GM12865 (cell line): ENCODE results near the gene BCAS1.

Source experiments
- DNase-seq: peaks from one replicate; pipeline ENCODE4 v3.0.0; 2010; ENCODE audit warnings: low read depth
- H3K4me3 ChIP-seq: 2 replicates; pipeline ENCODE4 v1.5.1; 2011; ENCODE audit warnings: mild to moderate bottlenecking, low read depth, low read length, control low read depth
- TF ChIP-seq, protein P1 (sequence below): IDR thresholded peaks from 2 replicates; pipeline ENCODE4 v1.5.1; 2011; ENCODE audit warnings: low read length, control low read depth, low read depth, inconsistent platforms; ENCODE audit not compliant: insufficient read depth; ENCODE audit errors: missing control alignments

Gene BCAS1

DNA sequence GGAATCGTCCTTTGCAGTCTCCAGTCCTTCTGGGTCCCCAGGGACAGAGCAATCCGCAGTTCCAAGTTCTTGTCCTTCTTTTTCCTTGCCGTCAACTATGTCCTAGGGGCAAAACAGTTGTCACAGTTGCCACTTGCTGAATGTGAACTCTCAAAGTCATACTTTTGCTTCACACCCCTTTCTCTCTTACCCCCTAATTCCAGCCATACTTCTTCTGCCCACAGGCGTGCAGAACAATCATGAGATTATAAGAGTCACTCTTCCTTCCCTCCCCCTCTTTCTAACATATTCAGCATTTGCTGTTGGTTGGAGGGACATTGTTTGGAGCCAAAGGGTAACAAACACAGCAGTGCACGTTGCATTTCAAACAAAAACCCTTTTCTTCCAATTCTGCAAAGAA lies 74.4 kb downstream of the BCAS1 start:
- TF ChIP-seq, protein P1, sequence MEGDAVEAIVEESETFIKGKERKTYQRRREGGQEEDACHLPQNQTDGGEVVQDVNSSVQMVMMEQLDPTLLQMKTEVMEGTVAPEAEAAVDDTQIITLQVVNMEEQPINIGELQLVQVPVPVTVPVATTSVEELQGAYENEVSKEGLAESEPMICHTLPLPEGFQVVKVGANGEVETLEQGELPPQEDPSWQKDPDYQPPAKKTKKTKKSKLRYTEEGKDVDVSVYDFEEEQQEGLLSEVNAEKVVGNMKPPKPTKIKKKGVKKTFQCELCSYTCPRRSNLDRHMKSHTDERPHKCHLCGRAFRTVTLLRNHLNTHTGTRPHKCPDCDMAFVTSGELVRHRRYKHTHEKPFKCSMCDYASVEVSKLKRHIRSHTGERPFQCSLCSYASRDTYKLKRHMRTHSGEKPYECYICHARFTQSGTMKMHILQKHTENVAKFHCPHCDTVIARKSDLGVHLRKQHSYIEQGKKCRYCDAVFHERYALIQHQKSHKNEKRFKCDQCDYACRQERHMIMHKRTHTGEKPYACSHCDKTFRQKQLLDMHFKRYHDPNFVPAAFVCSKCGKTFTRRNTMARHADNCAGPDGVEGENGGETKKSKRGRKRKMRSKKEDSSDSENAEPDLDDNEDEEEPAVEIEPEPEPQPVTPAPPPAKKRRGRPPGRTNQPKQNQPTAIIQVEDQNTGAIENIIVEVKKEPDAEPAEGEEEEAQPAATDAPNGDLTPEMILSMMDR: no peak
- no peak for DNase-seq
- no peak overlapping the region for H3K4me3 ChIP-seq

DNA sequence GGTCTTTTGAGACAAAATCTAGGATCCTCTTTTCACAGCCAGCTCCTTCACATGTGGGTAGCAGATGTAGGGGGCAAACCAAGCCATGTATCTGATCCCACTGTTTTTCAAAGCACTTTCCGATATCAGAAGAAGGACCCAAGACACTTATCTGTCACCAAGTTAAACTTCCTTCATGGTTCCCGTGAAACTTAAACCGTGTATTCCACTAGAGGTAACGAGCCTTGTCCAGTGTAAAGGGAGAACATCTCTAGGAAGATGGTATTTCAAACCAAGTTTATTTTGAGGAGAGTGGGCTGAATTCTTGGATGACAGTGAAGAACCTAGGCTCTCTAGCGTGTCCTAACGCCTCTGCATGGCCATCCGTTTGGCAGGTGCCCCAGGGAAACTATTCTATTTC lies 76.3 kb downstream of the BCAS1 start:
- TF ChIP-seq, protein P1: no peak
- no peak for DNase-seq
- no peak overlapping the region for H3K4me3 ChIP-seq

DNA sequence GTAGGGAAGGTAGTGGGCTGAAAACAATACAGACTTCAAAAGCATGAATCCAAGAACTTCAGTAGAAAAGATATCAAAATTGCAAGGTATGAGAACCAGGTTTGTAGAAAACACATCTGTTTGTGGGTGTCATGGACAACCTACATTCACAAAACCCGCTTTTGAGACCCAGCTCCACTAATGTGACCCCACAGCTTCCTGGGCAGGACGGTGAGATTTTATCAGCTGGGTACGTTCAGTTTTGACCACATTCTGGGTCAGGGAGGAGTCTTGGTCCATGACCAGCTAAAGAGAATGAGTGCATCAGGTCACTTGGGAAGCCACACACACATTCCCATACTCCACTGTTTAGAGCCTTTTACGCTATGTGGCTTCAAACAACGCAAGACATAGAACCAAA lies 77.1 kb downstream of the BCAS1 start:
- TF ChIP-seq, protein P1: no peak
- no peak for DNase-seq
- H3K4me3 ChIP-seq: no peak overlapping the region

DNA sequence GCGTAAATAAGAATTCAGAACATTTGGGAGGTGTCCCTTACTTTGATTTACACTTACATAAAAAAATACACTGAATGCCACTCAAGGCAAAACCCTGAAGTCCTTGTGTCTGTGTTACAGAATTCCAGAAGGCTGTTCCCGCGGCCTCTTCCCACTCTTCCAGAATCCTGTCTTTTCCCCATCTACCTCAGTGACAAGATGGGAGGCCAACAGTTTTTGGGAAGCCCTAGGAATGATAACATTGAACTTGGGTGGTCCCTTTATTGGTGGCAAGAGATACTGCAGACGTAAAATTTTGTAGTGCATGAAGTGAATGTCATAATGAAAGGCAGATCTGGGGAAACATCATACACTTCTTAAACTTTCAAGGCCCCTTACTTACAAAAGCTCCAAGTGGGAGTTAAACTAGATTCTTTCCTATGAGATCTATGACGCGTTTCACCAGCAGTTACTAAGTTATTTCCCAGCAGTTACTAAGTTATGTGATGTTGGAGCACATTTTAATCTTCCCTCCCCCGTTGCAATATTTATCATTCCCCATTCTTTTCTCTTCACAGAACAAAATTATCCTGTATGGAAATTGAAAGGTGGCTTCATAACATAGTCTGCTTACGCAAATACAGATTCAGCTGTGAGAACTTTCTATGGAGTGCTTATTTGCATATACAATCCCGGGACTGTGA lies 79.5 kb downstream of the BCAS1 start:
- TF ChIP-seq, protein P1: no peak

DNA sequence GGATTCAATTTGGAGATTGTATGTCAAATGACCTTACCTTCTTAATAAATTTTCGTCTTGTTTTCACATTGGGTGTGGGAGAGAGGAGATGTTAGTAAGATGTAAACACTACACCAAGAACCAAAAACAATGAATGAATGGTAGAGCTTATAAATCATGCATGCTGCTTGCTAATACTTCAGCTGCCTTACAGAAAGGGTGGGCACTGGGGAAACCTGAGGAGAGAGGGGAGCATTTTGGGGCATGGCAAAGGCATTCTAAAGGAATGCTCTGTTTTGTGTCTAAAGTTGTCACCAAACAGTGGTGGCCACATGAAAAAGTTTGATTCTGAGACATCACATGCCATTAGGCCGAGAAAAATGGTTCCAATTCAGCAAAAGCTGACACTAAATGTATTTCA lies 80.4 kb downstream of the BCAS1 start:
- TF ChIP-seq, protein P1: no peak

More for the DNA sequence above, 79.5 kb downstream of the BCAS1 start:
- DNase-seq: no peak
- no peak overlapping the region for H3K4me3 ChIP-seq

DNA sequence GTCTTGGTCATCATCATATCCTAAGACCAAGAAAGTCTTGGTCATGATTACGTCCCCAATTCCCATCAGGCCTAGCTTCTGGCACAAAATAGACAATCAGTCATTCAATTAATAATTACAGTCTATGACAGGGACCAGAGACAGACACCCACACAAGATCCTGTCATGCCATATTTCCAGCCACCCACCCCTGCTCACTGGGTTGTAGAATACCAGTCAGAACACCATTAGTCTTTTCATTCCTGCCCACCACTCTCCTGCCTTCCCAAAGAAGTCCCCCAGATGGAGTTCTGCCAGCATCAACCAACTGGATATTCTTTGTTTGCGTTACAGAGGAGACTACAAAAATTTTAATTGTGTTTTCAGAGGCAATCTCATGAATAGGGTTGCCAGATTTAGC lies 81.0 kb downstream of the BCAS1 start:
- no peak for DNase-seq
- TF ChIP-seq, protein P1: no peak
- no peak overlapping the region for H3K4me3 ChIP-seq

More for the DNA sequence above, 80.4 kb downstream of the BCAS1 start:
- DNase-seq: no peak
- no peak overlapping the region for H3K4me3 ChIP-seq
